T-helper 22 cell (primary cell): ENCODE results near the gene BRICD5.
A peak's percentile ranks its signal among the peaks of the same experiment; 100 is the strongest.
"Not testable (repeated sequence)": the region's sequence is repeated elsewhere in the genome, so short reads cannot be mapped to it uniquely, and the experiment has no call there.

Experiments
- DNase-seq: peaks from one replicate; pipeline ENCODE4 v3.0.0-alpha.2; 2020; ENCODE audit warnings: low read depth

The BRICD5 gene

GRCh38 chr16:2210386-2211365 lies at the start of gene BRICD5:
Gene BRICD5 (minus strand): TSS chr16:2210863. CDS start chr16:2210833, 30 bp downstream.
- DNase-seq, result no peak

- no peak for DNase-seq
Observed at GRCh38 chr16:2260250-2260649, 49.6 kb upstream of the BRICD5 start.

- not testable (repeated sequence) for DNase-seq
Observed at GRCh38 chr16:2258530-2258929, 47.9 kb upstream of the BRICD5 start.

- no peak for DNase-seq
Observed at GRCh38 chr16:2257726-2258125, 47.1 kb upstream of the BRICD5 start.

GRCh38 chr16:2256531-2257140 lies 46.0 kb upstream of the BRICD5 start:
- DNase-seq, result no peak

- no peak for DNase-seq
Observed at GRCh38 chr16:2253293-2253692, 42.6 kb upstream of the BRICD5 start.

GRCh38 chr16:2252806-2253148 lies 42.1 kb upstream of the BRICD5 start:
- DNase-seq, result no peak

GRCh38 chr16:2251296-2252111 lies 40.8 kb upstream of the BRICD5 start, which contains the start of gene ECI1:
Gene ECI1 (minus strand): TSS chr16:2251587. CDS start chr16:2251566, 21 bp downstream.
- DNase-seq, result peak; percentile 70

GRCh38 chr16:2250652-2251295 lies 40.1 kb upstream of the BRICD5 start:
- no peak for DNase-seq

- no peak for DNase-seq
Observed at GRCh38 chr16:2246301-2246885, 35.7 kb upstream of the BRICD5 start.

- DNase-seq, result no peak
Observed at GRCh38 chr16:2244926-2245795, 34.5 kb upstream of the BRICD5 start.

- no peak for DNase-seq
Observed at GRCh38 chr16:2244301-2244700, 33.6 kb upstream of the BRICD5 start.

- DNase-seq, result no peak
Observed at GRCh38 chr16:2243781-2244180, 33.1 kb upstream of the BRICD5 start.

- DNase-seq, result no peak
Observed at GRCh38 chr16:2243031-2243528, 32.4 kb upstream of the BRICD5 start.

GRCh38 chr16:2242598-2242997 lies 31.9 kb upstream of the BRICD5 start:
- DNase-seq, result no peak

GRCh38 chr16:2240331-2240730 lies 29.7 kb upstream of the BRICD5 start:
- DNase-seq, result not testable (repeated sequence)

- DNase-seq, result no peak
Observed at GRCh38 chr16:2238838-2239675, 28.4 kb upstream of the BRICD5 start.

GRCh38 chr16:2238150-2238837 lies 27.6 kb upstream of the BRICD5 start:
- DNase-seq, result no peak
